SK-N-MC (cell line): ENCODE measurements around the gene S100A11.

Experiments used
- EZH2 ChIP-seq: fragments of 200-600 bp; sonication (generic); IDR thresholded peaks from one replicate; pipeline ENCODE4 v1.6.1; 2017; ENCODE audit warnings: antibody characterized with exemption
- POLR2AphosphoS5 ChIP-seq: IDR thresholded peaks from 2 replicates; pipeline ENCODE4 v1.6.1; 2012; ENCODE audit warnings: mild to moderate bottlenecking, low read depth, low read length, borderline replicate concordance

GRCh38 chr1:151994956-151995355, 41.8 kb downstream of the S100A11 start:
- no peak for TF ChIP-seq EZH2
- no peak for TF ChIP-seq POLR2AphosphoS5
